SK-N-MC (cell line): ENCODE measurements around the gene MRPL27.
A peak's percentile ranks its signal among the peaks of the same experiment; 100 is the strongest.

Experiments
- DNase-seq: peaks from one replicate; pipeline ENCODE4 v3.0.0-alpha.2; 2011; ENCODE audit warnings: low read depth, low spot score
- H3K27ac ChIP-seq: fragments of 200-600 bp; sonication (generic); 2 replicates; pipeline ENCODE4 v1.5.1; 2016; ENCODE audit warnings: mixed run types
- H3K36me3 ChIP-seq: fragments of 200-600 bp; sonication (generic); 2 replicates; pipeline ENCODE4 v1.6.1; 2017; ENCODE audit warnings: antibody characterized with exemption, low read length, mixed read lengths; ENCODE audit not compliant: insufficient read depth
- H3K4me3 ChIP-seq: fragments of 200-600 bp; sonication (generic); 2 replicates; pipeline ENCODE4 v1.5.1; 2016
- H3K9ac ChIP-seq: fragments of 200-600 bp; sonication (generic); 2 replicates; pipeline ENCODE4 v1.8.0; 2017; ENCODE audit warnings: mixed run types, mixed read lengths; ENCODE audit not compliant: insufficient read length
- H3K9me3 ChIP-seq: fragments of 200-600 bp; sonication (generic); 2 replicates; pipeline ENCODE4 v1.6.1; 2017; ENCODE audit warnings: low read depth, mild to moderate bottlenecking, antibody characterized with exemption, low read length, moderate library complexity, mixed read lengths
- EZH2 ChIP-seq: fragments of 200-600 bp; sonication (generic); IDR thresholded peaks from one replicate; pipeline ENCODE4 v1.6.1; 2017; ENCODE audit warnings: antibody characterized with exemption
- FOXP2 ChIP-seq: optimal IDR thresholded peaks from 2 replicates; pipeline ENCODE3; 2011; ENCODE audit warnings: mild to moderate bottlenecking, moderate library complexity; ENCODE audit not compliant: insufficient read depth; ENCODE audit errors: extremely low read length, control extremely low read depth
- POLR2AphosphoS5 ChIP-seq: IDR thresholded peaks from 2 replicates; pipeline ENCODE4 v1.6.1; 2012; ENCODE audit warnings: mild to moderate bottlenecking, low read depth, low read length, borderline replicate concordance

MRPL27 gene

DNA sequence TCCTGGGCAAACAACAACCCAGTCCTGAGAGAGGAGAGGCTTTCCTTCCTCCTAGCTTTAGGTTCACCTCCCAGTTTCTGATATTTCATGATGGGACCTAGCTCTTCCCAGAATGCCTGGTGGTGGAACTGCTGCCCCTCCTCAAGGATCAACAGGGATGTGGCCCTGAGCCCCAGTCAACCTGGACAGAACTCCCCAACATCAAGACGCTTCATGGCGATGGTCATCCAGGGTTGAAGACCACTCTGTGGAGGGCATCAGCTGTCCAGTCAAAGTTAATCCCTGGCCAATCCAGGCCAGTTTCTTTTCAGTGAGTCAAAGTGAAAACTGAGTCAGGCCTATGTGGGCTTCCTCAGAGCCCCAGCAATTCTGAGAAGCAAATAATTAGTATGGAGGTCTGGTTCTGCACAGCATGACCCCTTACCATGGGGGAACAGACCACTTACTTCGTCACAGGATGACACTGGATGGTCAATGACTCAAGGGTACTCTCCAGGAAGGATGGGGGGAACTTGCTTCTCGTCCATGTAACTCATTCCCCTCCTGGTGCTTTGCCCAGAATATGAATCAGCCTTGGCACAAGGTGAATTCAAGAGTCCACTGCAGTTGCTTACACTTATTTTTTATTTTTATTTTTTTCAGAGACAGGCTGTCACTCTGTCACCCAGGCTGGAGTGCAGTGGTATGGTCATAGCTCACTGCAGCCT lies 41.7 kb downstream of the MRPL27 start:
- no peak overlapping the region for H3K4me3 ChIP-seq
- TF ChIP-seq EZH2: no peak
- TF ChIP-seq POLR2AphosphoS5: no peak
- TF ChIP-seq FOXP2: no peak
- no peak overlapping the region for H3K27ac ChIP-seq
- H3K9ac ChIP-seq: no peak overlapping the region
- DNase-seq: no peak
- no peaks in the 10 kb centered on the region for H3K9me3 ChIP-seq
- H3K36me3 ChIP-seq: no peaks in the 10 kb centered on the region

- TF ChIP-seq POLR2AphosphoS5: no peak
- TF ChIP-seq FOXP2: no peak
- TF ChIP-seq EZH2: no peak
- no peak for DNase-seq
- Histone ChIP-seq H3K27ac (no peak overlapping the region), H3K4me3 (no peak overlapping the region), H3K9ac (no peak overlapping the region), H3K36me3 (no peaks in the 10 kb centered on the region), H3K9me3 (no peaks in the 10 kb centered on the region)
These were observed 42.7 kb downstream of the MRPL27 start for GRCh38 chr17:50330151-50330775.

- Histone ChIP-seq H3K9me3 (no peaks in the 10 kb centered on the region), H3K27ac (no peak overlapping the region), H3K36me3 (no peaks in the 10 kb centered on the region), H3K4me3 (no peak overlapping the region), H3K9ac (no peak overlapping the region)
- no peak for DNase-seq
- no peak for TF ChIP-seq POLR2AphosphoS5
- no peak for TF ChIP-seq EZH2
- no peak for TF ChIP-seq FOXP2
These were observed 43.3 kb downstream of the MRPL27 start for GRCh38 chr17:50329716-50330115.

DNA sequence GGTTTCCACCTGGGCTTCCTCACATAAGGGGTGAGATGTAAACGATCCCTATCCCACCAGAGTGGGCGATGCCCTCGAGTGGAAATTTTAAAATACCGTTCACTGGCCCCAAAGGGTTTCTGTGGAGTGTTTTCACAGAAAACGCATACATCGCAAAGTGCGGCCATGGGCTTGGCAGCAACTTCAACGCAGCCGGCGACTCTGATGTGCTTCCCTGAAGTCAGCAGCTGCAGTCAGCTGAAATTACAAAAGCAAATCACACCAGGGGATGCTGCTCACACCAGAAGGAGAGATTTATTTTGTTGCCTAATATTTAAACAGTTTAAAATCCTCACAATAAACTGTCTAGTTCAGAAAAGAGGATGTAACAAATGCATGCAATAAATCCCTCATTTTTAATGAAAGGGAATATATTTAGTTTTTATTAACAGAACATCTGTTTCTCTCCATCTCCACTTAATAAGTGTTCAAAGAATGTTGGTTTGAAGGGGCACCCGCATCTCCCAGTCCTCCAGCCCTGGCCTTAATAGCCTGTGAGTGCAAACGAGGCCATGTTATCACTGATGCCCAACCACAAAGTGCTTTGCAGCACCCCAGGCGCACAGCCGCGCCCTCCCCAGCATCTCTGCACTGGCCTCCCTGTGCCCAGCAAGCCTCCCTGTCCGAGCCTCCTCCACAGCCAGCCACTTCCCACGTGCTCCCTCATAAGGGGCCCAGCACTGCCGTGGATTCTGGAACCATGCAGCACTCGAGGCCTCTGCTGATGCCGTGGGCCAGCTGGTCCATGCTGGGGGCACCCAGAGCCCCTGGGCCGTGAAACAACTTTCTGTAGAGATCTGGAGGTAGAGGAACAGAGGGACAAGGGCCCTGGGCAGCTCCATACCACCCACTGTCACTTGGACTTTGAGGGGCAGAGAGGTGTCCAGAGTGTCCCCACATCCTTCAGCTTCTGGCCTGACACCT lies 44.3 kb downstream of the MRPL27 start:
- H3K27ac ChIP-seq: no peak overlapping the region

DNA sequence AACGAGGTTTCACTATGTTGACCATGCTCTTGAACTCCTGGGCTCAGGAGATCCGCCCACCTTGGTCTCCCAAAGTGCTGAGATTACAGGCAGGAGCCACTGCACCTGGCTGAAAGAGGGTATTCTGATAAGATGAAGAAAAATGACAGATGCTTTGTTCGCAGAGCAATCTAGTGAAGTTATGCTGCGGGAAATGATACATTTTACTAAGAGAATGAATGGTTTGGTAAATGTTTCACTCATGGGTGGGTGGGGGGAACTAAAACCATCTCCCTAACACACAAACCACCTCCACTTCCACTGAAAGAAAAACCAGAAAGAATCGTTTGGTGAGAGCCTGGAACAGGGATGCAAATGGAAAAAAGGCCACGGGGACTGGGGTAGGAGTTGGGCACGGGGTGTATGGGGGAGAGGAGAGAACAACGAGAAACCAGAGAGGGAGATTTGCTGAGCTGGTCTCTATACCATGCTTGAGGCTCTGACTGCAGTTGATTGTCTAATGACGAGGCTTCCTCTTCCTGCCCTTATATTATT lies 46.1 kb downstream of the MRPL27 start:
- H3K9me3 ChIP-seq: no peaks in the 10 kb centered on the region
- TF ChIP-seq POLR2AphosphoS5 (no peak), FOXP2 (no peak), EZH2 (no peak)
- H3K4me3 ChIP-seq: no peak overlapping the region
- H3K27ac ChIP-seq: no peak overlapping the region
- no peak for DNase-seq
- H3K36me3 ChIP-seq: no peaks in the 10 kb centered on the region
- no peak overlapping the region for H3K9ac ChIP-seq

More for the DNA sequence above, 44.3 kb downstream of the MRPL27 start:
- Histone ChIP-seq H3K4me3 (peak overlapping the region; percentile 49), H3K36me3 (no peaks in the 10 kb centered on the region), H3K9me3 (no peaks in the 10 kb centered on the region), H3K9ac (no peak overlapping the region)
- no peak for DNase-seq
- TF ChIP-seq EZH2: no peak
- no peak for TF ChIP-seq FOXP2
- TF ChIP-seq POLR2AphosphoS5: no peak

DNA sequence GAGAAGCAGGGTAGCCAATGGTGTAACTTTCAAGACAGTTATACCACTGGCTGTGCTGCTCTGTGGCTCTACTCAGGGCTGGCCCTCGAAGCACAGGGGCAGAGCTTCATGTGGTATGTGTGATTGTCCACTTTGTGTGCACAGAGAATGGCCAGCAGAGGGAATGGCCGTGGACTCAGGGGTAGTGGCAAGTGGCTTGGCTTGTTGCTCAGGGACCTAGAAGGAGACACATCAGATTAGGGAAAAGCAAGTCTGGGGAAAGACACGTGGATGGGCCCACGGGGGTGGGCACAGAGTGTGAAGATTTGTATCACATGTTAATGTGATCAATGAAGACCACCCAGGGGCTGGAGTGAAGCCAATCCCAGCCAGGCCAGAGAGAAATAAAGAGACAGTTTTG lies 47.1 kb downstream of the MRPL27 start:
- no peak for DNase-seq
- no peak for TF ChIP-seq FOXP2
- TF ChIP-seq EZH2: no peak
- TF ChIP-seq POLR2AphosphoS5: no peak
- no peaks in the 10 kb centered on the region for H3K36me3 ChIP-seq
- H3K4me3 ChIP-seq: no peak overlapping the region
- no peak overlapping the region for H3K27ac ChIP-seq
- H3K9ac ChIP-seq: no peak overlapping the region
- H3K9me3 ChIP-seq: no peaks in the 10 kb centered on the region

GRCh38 chr17:50323060-50323459 lies 49.9 kb downstream of the MRPL27 start:
- Histone ChIP-seq H3K9me3 (no peaks in the 10 kb centered on the region), H3K4me3 (no peak overlapping the region), H3K9ac (no peak overlapping the region), H3K27ac (no peak overlapping the region), H3K36me3 (no peaks in the 10 kb centered on the region)
- no peak for DNase-seq
- no peak for TF ChIP-seq EZH2
- no peak for TF ChIP-seq POLR2AphosphoS5
- TF ChIP-seq FOXP2: no peak

- Histone ChIP-seq H3K36me3 (no peaks in the 10 kb centered on the region), H3K4me3 (no peak overlapping the region), H3K9me3 (no peaks in the 10 kb centered on the region), H3K27ac (no peak overlapping the region), H3K9ac (no peak overlapping the region)
- no peak for TF ChIP-seq POLR2AphosphoS5
- DNase-seq: no peak
These were observed 50.7 kb downstream of the MRPL27 start for GRCh38 chr17:50322271-50322670.
